HepG2 (cell line): ENCODE measurements around the gene ACTN3. TPM values are rescaled to one million over a fixed set of nuclear protein-coding genes. Genes with fewer than 3 reads are reported as not detected.

Experiments
- BORCS8-MEF2B ChIP-seq: sonication (generic); formaldehyde crosslinking; IDR thresholded peaks from 2 replicates; pipeline ENCODE4 v1.8.0; 2022; ENCODE audit warnings: mild to moderate bottlenecking, missing genetic modification reagents
- ETV5 ChIP-seq: IDR thresholded peaks from 2 replicates; pipeline ENCODE4 v1.6.1; 2018; ENCODE audit warnings: missing biosample characterization, missing genetic modification reagents, inconsistent platforms, borderline replicate concordance
- FOXJ3 ChIP-seq: sonication (generic); formaldehyde crosslinking; IDR thresholded peaks from 2 replicates; pipeline ENCODE4 v1.4.0; 2020; ENCODE audit warnings: missing genetic modification reagents, mild to moderate bottlenecking, borderline replicate concordance
- GLI4 ChIP-seq: sonication (generic); formaldehyde crosslinking; IDR thresholded peaks from 2 replicates; pipeline ENCODE4 v1.5.1; 2020; ENCODE audit warnings: missing genetic modification reagents, mild to moderate bottlenecking, moderate library complexity, borderline replicate concordance
- HIVEP1 ChIP-seq: sonication (generic); formaldehyde crosslinking; IDR thresholded peaks from 2 replicates; pipeline ENCODE4 v1.4.0; 2020; ENCODE audit warnings: mild to moderate bottlenecking, missing genetic modification reagents
- HMG20B ChIP-seq: conservative IDR thresholded peaks from 2 replicates; pipeline ENCODE4 v1.6.1; 2016; ENCODE audit warnings: missing genetic modification reagents, missing compliant biosample characterization
- IKZF4 ChIP-seq: sonication (generic); formaldehyde crosslinking; IDR thresholded peaks from 2 replicates; pipeline ENCODE4 v1.5.1; 2020; ENCODE audit warnings: borderline replicate concordance, mild to moderate bottlenecking, low read depth, missing genetic modification reagents; ENCODE audit errors: not compliant biosample characterization
- ISL2 ChIP-seq: sonication (generic); formaldehyde crosslinking; IDR thresholded peaks from 2 replicates; pipeline ENCODE4 v1.5.0; 2020; ENCODE audit warnings: missing genetic modification reagents
- NFYC ChIP-seq: IDR thresholded peaks from 2 replicates; pipeline ENCODE4 v1.6.1; 2016; ENCODE audit warnings: missing genetic modification reagents, missing compliant biosample characterization
- ZBTB1 ChIP-seq: sonication (generic); formaldehyde crosslinking; IDR thresholded peaks from 2 replicates; pipeline ENCODE4 v1.4.0; 2020; ENCODE audit warnings: missing genetic modification reagents, borderline replicate concordance
- ZFP41 ChIP-seq: sonication (generic); formaldehyde crosslinking; IDR thresholded peaks from 2 replicates; pipeline ENCODE4 v1.4.0; 2020; ENCODE audit warnings: mild to moderate bottlenecking, missing genetic modification reagents, borderline replicate concordance
- ZHX1 ChIP-seq: sonication (generic); formaldehyde crosslinking; IDR thresholded peaks from 2 replicates; pipeline ENCODE4 v1.8.1; 2022; ENCODE audit warnings: low read depth, mild to moderate bottlenecking, missing genetic modification reagents
- ZNF44 ChIP-seq: sonication (generic); formaldehyde crosslinking; IDR thresholded peaks from 2 replicates; pipeline ENCODE4 v1.5.1; 2020; ENCODE audit warnings: mild to moderate bottlenecking, missing genetic modification reagents
- ZNF513 ChIP-seq: sonication (generic); formaldehyde crosslinking; conservative IDR thresholded peaks from 2 replicates; pipeline ENCODE4 v1.5.0; 2020; ENCODE audit warnings: missing genetic modification reagents
- ZNF570 ChIP-seq: sonication (generic); formaldehyde crosslinking; IDR thresholded peaks from 2 replicates; pipeline ENCODE4 v1.4.0; 2020; ENCODE audit warnings: mild to moderate bottlenecking, missing genetic modification reagents, borderline replicate concordance
- ZNF609 ChIP-seq: sonication (generic); formaldehyde crosslinking; IDR thresholded peaks from 2 replicates; pipeline ENCODE4 v1.4.0; 2020; ENCODE audit warnings: mild to moderate bottlenecking, missing genetic modification reagents, borderline replicate concordance
- ZNF724P ChIP-seq: sonication (generic); formaldehyde crosslinking; IDR thresholded peaks from 2 replicates; pipeline ENCODE4 v1.8.0; 2022; ENCODE audit warnings: missing genetic modification reagents, borderline replicate concordance
- ZNF766 ChIP-seq: sonication (generic); formaldehyde crosslinking; IDR thresholded peaks from 2 replicates; pipeline ENCODE4 v1.5.0; 2020; ENCODE audit warnings: missing genetic modification reagents, borderline replicate concordance
- ZSCAN30 ChIP-seq: sonication (generic); formaldehyde crosslinking; IDR thresholded peaks from 2 replicates; pipeline ENCODE4 v1.5.0; 2020; ENCODE audit warnings: mild to moderate bottlenecking, missing genetic modification reagents
- polyA plus RNA-seq, 8 experiments: library from polyadenylated mRNA; depleted of rRNA in 3 of 8; stranded (reverse) in 7 of 8; unstranded in 1 of 8; fragments of >200 nt; fragmentation: Illumina TruSeq in 4 of 8; extraction: Trizol in 4 of 8; gene quantifications; 2 replicates each; pipeline versions ENCODE4 v1.2.1 to v1.2.3, GENCODE V29; 2011 to 2016; ENCODE audit warnings: low read depth in 4 of 8, missing spikeins in 1 of 8, mixed read lengths in 1 of 8; ENCODE audit not compliant: insufficient read depth in 1 of 8
- total RNA-seq, 5 experiments: library from RNA; depleted of rRNA; stranded (reverse); fragments of >200 nt; fragmentation: Illumina TruSeq; extraction: Trizol; gene quantifications; 2 replicates each; pipeline ENCODE4 v1.2.3, GENCODE V29; 2016; ENCODE audit warnings: low read depth in 1 of 5

Gene ACTN3
- total and polyA plus RNA-seq, 2 of the 13 experiments (the other 11 are each of a cell fraction or from before 2014, with no cell fraction given) = 0.04 to 0.09 TPM

- TF ChIP-seq ZNF724P (CRISPR knock-in tag) (no peak), ZNF513 (CRISPR knock-in tag) (no peak), ZHX1 (CRISPR knock-in tag) (peak; percentile 95), ISL2 (CRISPR knock-in tag) (0 out of 2 replicates have a peak, but pooled peaks have one; percentile 37), HMG20B (CRISPR knock-in tag) (no peak), BORCS8-MEF2B (0 out of 2 replicates have a peak, but pooled peaks have one; percentile 26), ZNF766 (CRISPR knock-in tag) (no peak), ZFP41 (CRISPR knock-in tag) (no peak), HIVEP1 (0 out of 2 replicates have a peak, but pooled peaks have one; percentile 39), ZNF609 (no peak), ETV5 (CRISPR knock-in tag) (peak; percentile 37; the same call in 1 of the 2 replicates), ZNF570 (no peak), FOXJ3 (CRISPR knock-in tag) (peak; percentile 39; the same call in 1 of the 2 replicates), IKZF4 (CRISPR knock-in tag) (no peak), ZSCAN30 (CRISPR knock-in tag) (no peak), ZNF44 (CRISPR knock-in tag) (no peak), GLI4 (CRISPR knock-in tag) (no peak), ZBTB1 (CRISPR knock-in tag) (no peak), NFYC (CRISPR knock-in tag) (no peak; the same call in 1 of the 2 replicates)
Observed at GRCh38 chr11:66510271-66510989, 36.3 kb upstream of the ACTN3 start, which contains the start of gene BBS1 (continued).
